Measurements from ENCODE around the gene CS.
"Not testable (repeated sequence)": the region's sequence is repeated elsewhere in the genome, so short reads cannot be mapped to it uniquely, and the experiment has no call there.

The CS gene

DNA sequence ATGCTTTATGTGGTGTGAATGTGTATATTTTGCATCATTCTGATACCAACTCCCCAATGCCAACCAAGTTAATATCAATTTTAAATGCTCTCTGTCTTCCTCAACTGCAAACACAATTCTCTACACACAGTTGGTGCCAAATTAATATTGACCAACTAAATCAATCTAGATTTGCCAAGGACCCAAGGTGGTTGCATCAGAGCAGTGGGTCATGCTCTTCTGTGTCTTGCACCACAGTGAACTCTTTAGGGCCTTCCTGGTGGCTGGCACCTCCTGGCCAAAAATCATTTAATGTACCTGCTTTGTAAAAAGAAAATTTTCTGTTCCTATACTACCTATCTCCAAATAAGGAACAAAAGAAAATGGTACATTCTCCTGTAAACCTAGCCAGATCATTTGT is 19.3 kb downstream of the CS start:
- no peak for DNase-seq (ENCODE audit: low read depth)

DNA sequence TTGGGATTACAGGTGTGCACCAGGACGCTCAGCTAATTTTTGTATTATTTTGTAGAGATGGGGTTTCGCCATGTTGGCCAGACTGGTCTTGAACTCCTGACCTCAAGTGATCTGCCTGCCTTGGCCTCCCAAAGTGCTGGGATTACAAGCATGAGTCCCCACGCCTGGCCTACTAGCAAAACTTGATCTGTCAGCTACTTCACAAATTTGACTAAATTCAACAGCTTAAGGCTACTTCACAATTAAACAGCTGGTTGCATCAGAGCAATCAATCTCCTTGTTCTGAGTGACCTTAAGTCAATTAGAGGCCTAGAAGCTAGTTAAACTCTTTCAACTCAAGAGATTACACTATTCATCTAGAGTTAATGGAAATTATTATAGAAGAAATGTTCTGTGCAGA is 21.2 kb downstream of the CS start:
- DNase-seq (ENCODE audit: low read depth), result no peak

DNA sequence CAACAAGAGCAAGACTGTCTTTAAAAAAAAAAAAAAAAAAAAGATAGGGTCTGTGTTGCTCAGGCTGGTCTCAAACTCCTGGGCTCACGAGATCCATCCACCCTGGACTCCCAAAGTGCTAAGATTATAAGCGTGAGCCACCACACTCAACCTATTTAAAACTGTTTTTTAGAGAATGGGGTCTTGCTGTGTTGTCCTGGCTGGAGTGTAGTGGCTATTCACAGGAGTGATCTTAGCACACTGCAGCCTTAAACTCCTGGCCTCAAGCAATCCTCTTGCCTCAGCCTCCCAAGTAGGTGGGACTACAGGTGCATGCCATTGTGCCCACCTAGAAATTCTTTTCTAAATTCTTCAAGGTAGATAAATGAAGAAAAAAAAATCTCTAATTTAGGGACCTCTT is 25.8 kb downstream of the CS start:
- no peak for DNase-seq (ENCODE audit: low read depth)

DNA sequence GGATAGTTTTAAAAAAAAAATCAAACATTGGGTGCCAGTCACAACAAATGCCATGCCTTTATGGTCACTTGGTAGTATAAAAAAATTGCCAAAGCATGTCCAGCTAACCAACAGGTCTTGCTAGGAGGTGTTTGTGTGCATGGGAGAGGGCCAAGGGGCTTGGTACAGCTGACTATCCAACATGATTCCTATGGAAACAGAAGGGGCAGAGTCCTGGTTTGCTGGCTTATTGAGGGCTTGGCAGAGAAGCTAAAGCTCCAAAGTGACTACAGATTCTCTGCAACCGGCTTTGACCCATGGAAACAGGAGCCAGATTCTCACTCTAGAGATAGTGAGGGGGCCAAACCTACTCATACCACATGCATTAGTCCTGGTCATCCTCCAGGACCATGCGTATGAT is 27.7 kb downstream of the CS start:
- not testable (repeated sequence) for DNase-seq (ENCODE audit: low read depth)

DNA sequence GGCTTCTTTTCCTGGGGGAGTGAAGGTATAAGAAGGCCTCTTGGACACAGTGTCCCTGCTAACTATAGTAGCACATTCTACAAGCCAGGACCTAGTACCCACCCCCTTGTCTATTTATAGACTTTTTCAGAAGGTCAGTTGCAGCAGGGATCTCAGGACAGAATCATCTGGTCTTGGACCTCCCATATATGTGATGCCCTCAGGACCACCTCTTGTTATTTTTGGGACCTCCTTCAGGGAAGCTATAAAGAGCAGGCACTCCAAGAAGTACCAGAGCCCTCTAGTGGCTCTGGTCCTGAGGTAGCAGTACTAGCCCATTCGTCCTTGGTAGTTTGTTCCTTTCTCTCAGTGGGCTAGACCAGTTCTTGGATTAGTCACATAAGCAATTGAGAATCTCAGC is 29.1 kb downstream of the CS start:
- DNase-seq (ENCODE audit: low read depth), result peak; percentile 29

DNA sequence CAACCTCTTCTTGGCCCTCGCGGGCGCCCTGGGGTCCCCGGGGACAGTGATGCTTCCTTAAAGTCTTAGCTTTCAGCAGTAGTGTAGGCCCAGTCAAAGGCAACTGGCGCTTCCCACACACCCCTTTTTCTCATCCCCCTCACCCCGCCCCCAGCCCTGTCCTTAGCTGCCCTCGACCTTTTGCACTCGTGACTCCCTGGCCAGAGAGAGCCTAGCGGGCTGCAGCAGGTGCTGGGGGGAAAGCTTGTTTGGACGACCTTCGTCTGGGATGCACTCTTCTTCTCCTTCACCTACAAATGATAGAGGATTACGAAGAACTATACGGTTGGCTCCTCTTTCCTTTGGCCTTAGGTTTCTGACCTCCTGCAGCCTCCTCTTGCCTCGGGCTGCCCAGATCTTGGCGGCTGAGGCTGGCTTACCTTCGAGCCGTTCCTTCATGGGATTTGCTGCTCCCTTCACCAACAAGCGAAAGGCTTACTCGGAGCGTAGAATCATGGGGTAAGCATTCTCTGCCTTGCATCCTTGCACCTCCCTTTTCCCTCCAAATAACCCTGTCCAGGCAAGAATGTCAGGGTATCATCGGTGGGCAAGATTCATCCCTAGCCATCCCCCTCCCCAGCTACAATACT is 32.6 kb downstream of the CS start:
- DNase-seq (ENCODE audit: low read depth), result no peak

DNA sequence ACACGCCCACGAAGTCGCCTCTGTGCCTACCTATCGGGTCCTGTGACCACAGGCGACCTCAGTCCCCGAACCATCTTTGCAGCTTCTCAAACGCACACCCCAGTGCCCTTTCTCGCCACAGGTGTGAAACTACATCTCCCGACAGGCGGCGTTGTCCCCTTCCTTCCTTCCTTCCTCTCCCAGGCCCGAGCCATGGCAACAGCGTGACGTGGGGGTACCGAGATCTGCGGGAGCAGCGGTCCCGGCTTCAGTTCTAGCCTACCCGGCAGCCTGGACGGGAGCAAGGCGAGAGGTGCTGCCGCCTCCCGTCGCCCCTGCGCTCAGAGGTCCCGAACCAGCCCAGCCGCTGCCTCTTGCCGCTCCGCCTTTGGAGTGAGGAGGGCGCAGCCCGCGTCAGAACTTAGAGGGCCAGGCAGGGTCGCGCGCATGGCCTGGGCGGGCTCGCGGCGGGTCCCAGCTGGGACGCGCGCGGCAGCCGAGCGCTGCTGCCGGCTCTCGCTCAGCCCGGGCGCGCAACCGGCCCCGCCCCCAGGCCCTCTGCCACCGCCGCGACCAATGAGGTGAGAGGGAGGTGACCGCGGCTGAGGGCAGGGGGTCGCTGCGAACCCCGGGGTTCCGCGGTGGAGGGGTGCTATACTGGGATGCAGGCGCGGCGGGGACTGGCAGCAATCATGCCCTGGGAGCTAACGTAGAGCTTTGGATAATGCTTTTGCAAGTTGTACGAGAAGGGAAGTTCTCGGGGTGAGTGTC is 33.3 kb downstream of the CS start, which contains the start of gene COQ10A:
Gene COQ10A, plus strand, starts transcription at position 250 of the 750 bp plus-strand sequence. Its CDS starts 177 bp downstream, at position 427.
- peak; percentile 76 for DNase-seq (ENCODE audit: low read depth)

DNA sequence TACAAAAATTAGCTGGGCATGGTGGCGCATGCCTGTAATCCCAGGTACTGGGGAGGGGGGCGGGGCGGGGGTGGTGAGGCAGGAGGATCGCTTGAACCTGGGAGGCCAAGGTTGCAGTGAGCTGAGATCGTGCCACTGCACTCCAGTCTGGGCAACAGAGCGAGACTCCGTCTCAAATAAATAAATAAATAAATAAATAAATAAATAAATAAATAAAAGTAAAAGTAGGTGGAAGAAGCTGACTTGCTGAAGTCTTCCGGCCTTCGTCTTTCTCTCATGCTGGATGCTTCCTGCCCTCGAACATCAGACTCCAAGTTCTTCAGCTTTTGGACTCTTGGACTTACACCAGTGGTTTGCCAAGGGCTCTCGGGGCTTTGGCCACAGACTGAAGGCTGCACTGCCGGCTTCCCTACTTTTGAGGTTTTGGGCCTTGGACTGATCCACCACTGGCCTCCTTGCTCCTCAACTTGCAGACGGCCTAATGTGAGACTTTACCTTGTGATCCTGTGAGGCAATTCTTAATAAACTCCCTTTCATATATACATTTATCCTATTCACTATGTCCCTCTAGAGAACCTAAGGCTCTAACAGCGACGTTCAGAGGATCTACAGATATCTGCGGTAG is 34.0 kb downstream of the CS start:
- DNase-seq (ENCODE audit: low read depth), result not testable (repeated sequence)

DNA sequence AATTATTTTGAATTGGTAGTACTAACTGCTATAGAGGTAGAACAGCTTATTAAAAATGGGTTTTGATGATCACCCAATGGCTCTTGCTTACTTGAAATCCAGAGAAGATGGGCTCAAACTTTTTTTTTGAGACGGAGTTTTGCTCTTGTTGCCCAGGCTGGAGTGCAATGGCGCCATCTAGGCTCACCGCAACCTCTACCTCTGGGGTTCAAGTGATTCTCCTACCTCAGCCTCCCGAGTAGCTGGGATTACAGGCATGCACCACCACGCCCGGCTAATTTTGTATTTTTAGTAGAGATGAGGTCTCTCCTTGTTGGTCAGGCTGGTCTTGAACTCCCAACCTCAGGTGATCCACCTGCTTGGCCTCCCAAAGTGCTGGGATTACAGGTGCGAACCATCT is 37.2 kb downstream of the CS start:
- not testable (repeated sequence) for DNase-seq (ENCODE audit: low read depth)

DNA sequence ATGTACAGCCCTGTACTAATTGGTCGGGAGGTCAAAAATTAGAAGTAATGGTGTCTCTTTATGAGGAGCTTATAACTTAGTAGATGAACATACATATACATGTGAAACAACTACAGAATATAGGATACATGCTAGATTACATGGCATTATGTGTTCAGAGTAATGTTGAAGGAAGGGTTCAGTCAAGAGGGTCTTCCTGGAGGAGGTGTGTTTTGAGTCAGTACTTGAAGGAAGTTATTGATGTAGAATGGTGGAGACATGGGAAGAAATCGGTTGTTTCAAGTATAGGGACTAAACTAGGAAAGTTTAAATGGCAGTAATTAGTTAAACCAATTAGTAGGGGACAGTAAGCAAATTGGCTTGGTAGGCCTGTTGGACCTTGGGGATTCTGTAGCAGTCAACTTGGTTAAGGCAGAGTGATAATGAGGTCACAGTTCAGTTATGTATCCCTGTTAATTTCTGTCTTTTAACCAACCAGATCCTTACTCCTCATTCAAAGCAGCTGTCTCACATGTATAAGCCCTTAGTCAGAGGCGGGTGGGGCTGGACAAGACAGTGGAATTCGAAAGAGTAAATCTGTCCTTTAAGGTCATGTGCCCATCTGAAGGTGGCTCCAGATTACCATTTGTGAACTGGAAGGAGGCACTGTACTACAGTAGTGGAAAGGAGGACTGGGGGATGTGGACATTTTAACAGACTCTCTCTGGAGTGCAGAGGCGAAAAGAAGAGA is 38.5 kb downstream of the CS start:
- peak; percentile 56 for DNase-seq (ENCODE audit: low read depth)

DNA sequence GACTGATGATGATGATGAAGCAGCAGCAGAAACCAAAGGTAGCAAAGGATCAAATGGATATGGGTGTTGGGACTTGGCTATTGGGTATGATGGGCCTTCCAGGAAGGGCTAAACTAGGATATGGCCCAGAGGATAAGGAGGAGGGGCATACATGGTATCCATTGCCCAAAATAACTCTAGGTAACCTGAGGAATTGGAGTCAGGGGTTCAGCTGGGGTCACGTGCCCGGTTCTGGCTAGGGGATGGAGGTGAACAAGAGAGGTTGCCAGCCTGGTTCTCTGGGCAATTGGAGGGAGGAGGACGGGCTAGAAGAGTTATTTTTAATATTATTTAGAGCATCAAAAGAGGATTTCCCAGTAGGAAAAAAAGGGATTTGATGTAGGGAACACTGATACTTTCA is 39.2 kb downstream of the CS start:
- DNase-seq (ENCODE audit: low read depth), result no peak

DNA sequence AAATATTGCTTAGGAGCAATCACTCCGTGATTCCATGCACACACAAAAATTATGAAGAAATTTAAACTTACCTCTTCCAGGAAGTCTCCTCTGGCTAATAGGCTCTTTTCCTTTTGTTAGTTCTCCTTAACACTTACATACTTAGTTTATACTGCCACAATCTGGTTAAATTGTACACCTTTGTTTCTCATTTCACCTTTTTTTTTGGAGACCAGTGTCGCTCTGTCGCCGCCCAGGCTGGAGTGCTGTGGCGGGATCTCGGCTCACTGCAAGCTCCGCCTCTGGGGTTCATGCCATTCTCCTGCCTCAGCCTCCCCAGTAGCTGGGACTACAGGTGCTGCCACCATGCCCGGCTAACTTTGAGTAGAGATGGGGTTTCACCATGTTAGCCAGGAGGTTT is 39.8 kb downstream of the CS start:
- no peak for DNase-seq (ENCODE audit: low read depth)

DNA sequence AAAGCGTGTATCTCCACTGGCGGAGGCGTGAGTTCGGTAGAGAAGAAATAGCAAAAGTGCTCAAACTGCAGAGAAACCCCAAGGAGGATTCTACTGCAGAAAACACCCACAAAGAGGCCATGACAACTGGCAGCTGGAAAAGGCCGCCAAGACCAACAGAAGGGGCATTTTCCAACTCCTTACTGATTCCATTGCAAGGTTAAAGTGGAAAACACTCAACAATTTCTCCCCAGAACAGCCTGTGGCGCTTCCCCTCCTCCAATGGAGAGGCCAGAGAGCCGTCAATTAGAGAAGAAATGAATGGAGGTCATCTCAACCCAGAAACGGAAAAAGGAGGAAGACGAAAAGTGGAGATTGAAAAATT is 41.3 kb downstream of the CS start:
- no peak for DNase-seq (ENCODE audit: low read depth)

DNA sequence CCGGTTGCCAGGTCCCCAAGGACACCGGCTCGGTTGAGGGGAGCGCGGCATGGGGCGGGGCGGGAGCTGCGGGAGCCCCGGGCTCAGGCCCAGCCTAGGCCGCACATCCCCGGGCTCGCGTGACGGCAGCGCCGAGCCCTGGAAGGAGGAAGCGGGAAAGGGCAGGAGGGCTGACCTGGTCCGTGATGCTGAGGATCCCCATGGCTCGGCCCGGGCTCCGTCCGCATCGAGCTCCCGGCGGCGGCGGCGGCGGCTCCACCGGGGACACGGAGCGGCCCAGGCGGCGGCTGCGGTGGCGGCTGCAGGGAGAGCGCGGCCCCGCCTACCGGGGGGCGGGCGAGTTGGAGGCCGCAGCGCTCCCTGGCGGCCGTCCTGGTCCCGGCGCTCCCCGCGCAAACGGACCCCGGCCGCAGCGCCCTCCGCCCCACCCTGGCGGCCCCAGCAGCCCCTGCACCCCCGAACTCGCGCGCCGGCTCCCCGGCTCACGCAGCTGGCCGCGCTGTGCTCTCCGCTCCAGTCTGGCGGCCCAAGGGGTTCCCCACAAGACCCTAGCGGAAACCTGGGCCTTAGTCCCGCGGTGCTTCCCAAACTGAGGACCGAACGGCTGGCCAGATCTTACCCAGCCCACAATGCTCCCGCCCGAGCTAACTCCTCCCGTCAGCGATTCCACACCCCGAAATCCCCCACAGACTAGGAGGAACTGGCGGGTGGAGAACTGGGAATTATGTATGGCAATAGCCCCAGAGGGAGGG is 41.9 kb downstream of the CS start, which contains the start of gene ANKRD52:
Gene ANKRD52, minus strand, starts transcription at position 317 of the 752 bp plus-strand sequence. Its CDS starts 115 bp downstream, at position 202.
- DNase-seq (ENCODE audit: low read depth), result peak; percentile 62

DNA sequence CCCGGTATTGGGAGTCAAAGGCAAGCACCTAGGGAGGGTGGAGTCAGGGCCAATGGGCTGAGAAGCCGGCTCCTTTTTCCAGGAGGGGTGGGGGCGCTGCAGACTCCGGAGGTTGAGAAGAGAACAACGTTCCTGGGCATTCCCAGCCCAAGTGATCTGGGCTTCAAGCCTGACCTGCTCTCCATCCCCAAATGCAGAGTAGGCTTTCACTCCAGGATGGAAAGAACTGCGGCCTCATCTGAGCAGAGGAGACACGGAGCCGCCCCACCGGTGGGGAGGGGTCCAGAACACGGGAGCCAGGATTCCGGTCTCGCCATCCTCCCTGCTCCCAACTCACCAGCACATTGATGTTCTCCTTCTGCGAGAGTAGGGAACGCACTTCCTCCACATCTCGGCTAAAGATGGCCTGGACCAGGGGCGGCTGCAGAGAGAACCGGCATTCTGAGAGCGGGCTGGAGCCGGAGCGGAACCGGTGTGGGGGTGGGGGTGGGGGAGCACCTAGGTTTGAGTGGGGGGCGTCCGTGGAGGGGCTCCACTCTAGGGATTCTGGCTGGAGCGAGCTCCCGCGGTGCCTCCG is 42.6 kb downstream of the CS start:
- DNase-seq (ENCODE audit: low read depth), result peak; percentile 14

DNA sequence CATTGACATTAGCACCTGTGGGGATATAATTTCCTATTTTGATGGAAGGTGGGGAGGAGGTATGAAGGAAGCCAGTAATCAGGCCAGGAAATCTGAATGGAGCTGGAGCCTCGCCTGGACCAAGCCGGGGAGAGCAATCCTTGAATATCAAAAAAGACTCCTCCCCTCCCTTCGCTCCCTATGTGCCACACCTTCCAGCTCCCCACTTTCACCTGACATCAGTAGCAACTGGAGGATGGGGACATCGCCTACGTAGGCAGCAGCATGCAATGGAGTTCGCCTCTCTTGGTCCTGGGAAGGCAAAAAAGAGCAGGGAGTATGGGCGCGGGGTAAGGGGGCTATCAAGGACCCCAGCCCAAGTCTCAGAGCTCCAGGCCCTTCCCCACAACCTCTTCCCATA is 43.1 kb downstream of the CS start:
- DNase-seq (ENCODE audit: low read depth), result no peak

DNA sequence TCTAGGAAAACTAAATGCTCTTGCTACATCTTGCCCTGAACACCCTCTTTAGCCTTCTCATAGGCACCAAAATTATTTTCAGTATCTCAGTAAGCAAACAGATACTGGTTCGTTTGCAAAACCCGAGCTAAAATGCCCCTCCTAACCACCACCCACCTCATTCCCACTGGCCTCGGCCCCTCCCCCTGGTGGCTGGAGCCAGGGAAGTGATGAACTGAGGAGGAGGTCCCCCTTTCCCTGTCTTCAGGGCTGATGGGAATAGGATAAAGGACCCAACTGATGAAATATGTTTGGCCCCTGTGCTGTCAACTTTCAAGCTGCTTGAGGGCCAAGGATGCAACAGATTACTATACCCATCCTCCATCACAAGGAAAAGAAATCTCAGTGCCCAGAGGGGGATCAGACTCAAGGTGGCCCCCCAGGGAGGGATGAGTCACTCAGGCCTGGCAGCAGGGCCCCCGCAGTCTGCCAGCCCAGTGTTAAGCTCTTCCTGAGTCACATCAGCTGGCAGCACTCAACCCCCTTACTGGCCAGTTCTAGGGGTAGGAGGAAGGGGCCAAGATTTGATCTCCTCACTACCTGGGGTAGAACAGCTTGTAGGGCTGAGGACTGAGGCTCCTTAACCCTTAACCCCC is 43.7 kb downstream of the CS start:
- DNase-seq (ENCODE audit: low read depth), result peak; percentile 43

DNA sequence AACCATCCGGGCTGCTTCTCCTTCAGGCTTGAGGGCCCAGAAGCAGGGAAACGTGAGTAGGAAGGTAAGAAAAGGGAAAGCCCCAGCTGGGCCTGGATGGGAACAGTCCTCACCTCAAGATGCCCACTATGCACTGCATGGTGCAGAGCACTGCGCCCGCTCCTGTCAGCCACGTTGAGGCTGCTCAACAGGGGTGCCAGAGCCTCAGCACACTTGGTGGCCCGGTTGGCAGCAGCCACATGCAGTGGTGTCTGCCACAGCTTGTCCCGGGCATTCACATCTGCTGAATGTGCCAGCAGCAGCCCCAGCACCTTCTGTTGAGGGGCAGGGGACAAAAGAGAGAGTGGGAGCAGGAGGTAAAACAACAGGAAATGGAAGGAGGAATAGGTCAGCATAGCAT is 44.5 kb downstream of the CS start:
- no peak for DNase-seq (ENCODE audit: low read depth)

DNA sequence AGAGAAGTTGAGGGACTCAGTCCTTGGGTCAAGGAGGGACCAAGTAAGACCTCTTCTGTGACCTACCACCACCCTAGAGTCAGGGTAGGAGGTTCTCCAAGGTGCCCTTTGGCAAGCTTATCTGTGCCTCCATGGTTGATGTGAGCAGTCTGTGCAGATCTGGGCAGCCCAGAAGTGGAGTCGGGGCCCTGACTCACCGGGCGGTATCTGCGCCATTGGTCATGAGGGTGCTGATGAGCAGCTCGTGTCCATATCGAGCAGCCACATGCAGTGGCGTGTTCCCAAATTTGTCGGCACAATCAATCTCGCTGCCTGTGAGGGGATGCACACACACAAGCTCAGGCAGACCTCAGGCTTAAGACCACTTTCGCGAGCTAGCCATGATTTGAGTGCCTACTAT is 47.0 kb downstream of the CS start:
- no peak for DNase-seq (ENCODE audit: low read depth)

DNA sequence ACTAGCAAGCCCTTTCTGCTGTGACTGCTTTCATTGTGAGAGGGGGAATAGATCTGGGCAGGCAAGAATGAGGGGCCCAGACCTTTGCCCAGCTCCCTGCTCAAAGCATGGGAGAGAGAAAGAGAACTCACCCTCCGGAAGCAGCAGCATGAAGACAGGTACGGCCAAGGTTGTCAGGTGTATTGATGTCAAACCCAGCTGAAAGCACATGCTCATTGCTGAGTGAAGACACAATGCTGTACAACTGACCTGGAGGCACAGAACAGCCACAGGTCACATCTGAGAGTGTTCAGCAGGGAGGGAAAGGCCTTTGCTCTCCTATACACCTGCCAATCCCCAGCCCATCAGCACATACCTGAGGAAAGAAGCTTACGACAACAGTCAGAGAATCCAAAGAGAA is 47.5 kb downstream of the CS start:
- DNase-seq (ENCODE audit: low read depth), result no peak

DNA sequence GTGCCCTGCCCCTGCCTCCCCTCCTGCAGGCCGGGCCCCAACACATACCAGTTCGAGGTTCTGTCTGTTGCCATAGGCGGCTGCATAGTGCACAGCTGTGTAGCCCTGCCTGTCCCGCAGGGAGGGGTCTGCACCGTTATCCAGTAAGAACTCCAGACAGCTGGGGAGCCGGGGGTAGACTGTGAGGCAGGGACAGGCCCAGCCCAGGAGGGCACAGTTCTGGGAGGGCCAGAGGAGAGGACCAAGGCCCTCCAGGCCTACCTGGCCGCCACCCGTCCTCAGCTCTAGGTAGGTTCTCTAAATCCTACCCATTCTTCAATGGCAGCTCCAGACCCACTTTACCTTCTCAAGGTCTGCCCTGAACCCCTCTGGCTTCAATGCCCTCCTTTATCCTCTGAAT is 51.4 kb downstream of the CS start:
- DNase-seq (ENCODE audit: low read depth), result no peak

All from amniotic epithelial cell (primary cell).